NCI-H345 (cell line): ENCODE data around the gene ZFYVE16.
"Not testable (repeated sequence)": the region's sequence is repeated elsewhere in the genome, so short reads cannot be mapped to it uniquely, and the experiment has no call there.

Experiments
- DNase-seq: peaks from one replicate; lab custom pipeline; 2025; lab: John Stamatoyannopoulos, UW

The ZFYVE16 gene

GRCh38 chr5:80407735-80408483 is at the start of gene ZFYVE16:
Gene ZFYVE16 (plus strand): TSS chr5:80408064. CDS start chr5:80434148, 26,084 bp downstream.
- DNase-seq = peak; percentile 97

GRCh38 chr5:80360914-80361444 is 46.9 kb upstream of the ZFYVE16 start:
- DNase-seq = no peak

- DNase-seq = no peak
Observed at GRCh38 chr5:80364892-80365291, 43.0 kb upstream of the ZFYVE16 start.

GRCh38 chr5:80368661-80369480 is 39.0 kb upstream of the ZFYVE16 start:
- DNase-seq = no peak

GRCh38 chr5:80369521-80369920 is 38.3 kb upstream of the ZFYVE16 start:
- DNase-seq = no peak

GRCh38 chr5:80370390-80370789 is 37.5 kb upstream of the ZFYVE16 start:
- no peak for DNase-seq

GRCh38 chr5:80372780-80373179 is 35.1 kb upstream of the ZFYVE16 start:
- DNase-seq = no peak

- DNase-seq = no peak
Observed at GRCh38 chr5:80374188-80374587, 33.7 kb upstream of the ZFYVE16 start.

GRCh38 chr5:80376557-80376956 is 31.3 kb upstream of the ZFYVE16 start:
- no peak for DNase-seq

- no peak for DNase-seq
Observed at GRCh38 chr5:80382488-80382887, 25.4 kb upstream of the ZFYVE16 start.

- DNase-seq = no peak
Observed at GRCh38 chr5:80387063-80387768, 20.6 kb upstream of the ZFYVE16 start.

GRCh38 chr5:80389580-80389979 is 18.3 kb upstream of the ZFYVE16 start:
- no peak for DNase-seq

- DNase-seq = not testable (repeated sequence)
Observed at GRCh38 chr5:80390413-80390812, 17.5 kb upstream of the ZFYVE16 start.

GRCh38 chr5:80391267-80391666 is 16.6 kb upstream of the ZFYVE16 start:
- not testable (repeated sequence) for DNase-seq

- DNase-seq = no peak
Observed at GRCh38 chr5:80399526-80400239, 8.2 kb upstream of the ZFYVE16 start.

GRCh38 chr5:80400368-80400767 is 7.5 kb upstream of the ZFYVE16 start:
- DNase-seq = not testable (repeated sequence)

GRCh38 chr5:80403782-80404181 is 4.1 kb upstream of the ZFYVE16 start:
- DNase-seq = no peak

GRCh38 chr5:80406980-80407734 is 707 bp upstream of the ZFYVE16 start:
- DNase-seq = no peak

- DNase-seq = peak; percentile 61
Observed at GRCh38 chr5:80408484-80409366, 861 bp downstream of the ZFYVE16 start.
